ENCODE measurements around the gene CEP164. TPM values are rescaled to one million over a fixed set of nuclear protein-coding genes. Genes with fewer than 3 reads are reported as not detected.

CEP164 gene
- total RNA-seq, 4 donors from 2014 or later = 3.4 to 9.2 (median 5.8) TPM

DNA sequence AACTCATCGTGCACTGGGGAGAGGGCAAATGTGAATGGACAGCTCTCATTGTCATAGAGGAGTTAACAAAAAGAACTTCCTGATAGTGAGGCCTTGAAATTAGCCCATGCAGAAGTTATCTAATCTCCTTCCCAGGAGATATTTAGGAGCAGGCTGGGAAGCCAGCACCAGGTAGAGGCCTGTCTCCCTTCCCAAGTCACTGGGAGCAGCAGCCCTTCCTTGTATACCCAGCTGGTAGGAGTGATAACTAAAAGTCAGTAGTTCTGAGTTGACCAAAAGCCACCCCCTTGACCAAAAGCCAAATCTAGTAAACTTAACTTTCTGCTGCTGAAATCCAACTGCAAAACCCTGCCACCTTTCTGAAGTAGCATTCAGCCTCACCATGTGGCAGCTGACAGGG is 37.9 kb upstream of the CEP164 start:
- DNase-seq = no peak
- no peak overlapping the region for H3K27ac ChIP-seq
- no peaks in the 10 kb centered on the region for H3K4me1 ChIP-seq
- ATAC-seq = no peak
- no peaks in the 10 kb centered on the region for H3K9me3 ChIP-seq
- no peak for TF ChIP-seq POLR2A (IDR thresholded peaks at IDR 0.05)
- TF ChIP-seq, protein P1, sequence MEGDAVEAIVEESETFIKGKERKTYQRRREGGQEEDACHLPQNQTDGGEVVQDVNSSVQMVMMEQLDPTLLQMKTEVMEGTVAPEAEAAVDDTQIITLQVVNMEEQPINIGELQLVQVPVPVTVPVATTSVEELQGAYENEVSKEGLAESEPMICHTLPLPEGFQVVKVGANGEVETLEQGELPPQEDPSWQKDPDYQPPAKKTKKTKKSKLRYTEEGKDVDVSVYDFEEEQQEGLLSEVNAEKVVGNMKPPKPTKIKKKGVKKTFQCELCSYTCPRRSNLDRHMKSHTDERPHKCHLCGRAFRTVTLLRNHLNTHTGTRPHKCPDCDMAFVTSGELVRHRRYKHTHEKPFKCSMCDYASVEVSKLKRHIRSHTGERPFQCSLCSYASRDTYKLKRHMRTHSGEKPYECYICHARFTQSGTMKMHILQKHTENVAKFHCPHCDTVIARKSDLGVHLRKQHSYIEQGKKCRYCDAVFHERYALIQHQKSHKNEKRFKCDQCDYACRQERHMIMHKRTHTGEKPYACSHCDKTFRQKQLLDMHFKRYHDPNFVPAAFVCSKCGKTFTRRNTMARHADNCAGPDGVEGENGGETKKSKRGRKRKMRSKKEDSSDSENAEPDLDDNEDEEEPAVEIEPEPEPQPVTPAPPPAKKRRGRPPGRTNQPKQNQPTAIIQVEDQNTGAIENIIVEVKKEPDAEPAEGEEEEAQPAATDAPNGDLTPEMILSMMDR (IDR thresholded peaks at IDR 0.05 in 4 of 5, conservative IDR thresholded peaks at IDR 0.05 in 1 of 5) = no peak
- H3K36me3 ChIP-seq = peaks cover 0 to 78% of the 10 kb centered on the region in 2 donors
- H3K4me3 ChIP-seq = no peak overlapping the region
- H3K27me3 ChIP-seq = no peaks in the 10 kb centered on the region
- intact Hi-C loops (cut with DNase I; ENCODE audit: low total_unique reads) (no loop called here), in situ Hi-C loops (cut with MboI; ENCODE audit: low sequenced_read_pairs in 4 of 4) (no loop called here)

DNA sequence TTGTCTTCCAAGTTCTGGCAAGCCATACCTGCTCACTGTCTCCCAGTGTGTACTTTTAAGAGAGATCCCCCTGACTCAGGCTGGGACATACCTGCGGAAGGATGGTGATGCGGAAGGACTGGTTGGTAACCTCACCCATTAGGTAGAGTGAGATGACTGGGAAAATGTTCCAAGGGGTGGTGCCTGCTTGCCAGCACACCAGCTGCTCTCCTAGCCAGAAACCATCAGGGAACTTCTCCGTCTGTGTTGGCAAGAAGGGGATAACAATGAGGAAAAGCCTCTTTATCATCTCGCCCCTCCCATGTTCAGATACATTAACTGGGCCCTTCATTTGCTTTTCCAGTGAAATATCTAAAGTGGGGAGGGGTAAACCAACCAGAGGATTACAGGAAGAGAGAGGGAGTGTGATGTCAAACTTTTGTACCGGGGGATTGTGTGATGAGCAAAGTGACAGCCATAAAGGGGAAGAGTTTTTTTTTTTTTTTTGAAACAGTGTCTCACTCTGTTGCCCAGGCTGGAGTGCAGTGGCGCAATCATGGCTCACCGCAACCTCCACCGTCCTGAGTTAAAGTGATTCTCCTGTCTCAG is 36.8 kb upstream of the CEP164 start, which contains the start of gene BACE1-AS:
Gene BACE1-AS, plus strand, starts transcription at position 538 of the 588 bp plus-strand sequence.
- no peak for TF ChIP-seq POLR2A (IDR thresholded peaks at IDR 0.05)
- TF ChIP-seq, protein P1 (IDR thresholded peaks at IDR 0.05 in 4 of 5, conservative IDR thresholded peaks at IDR 0.05 in 1 of 5) = no peak
- DNase-seq (no peak), ATAC-seq (no peak)
- Histone ChIP-seq H3K27ac (no peak within 1 kb of the TSS), H3K4me1 (no peaks in the 10 kb centered on the region), H3K9me3 (no peaks in the 10 kb centered on the region), H3K4me3 (no peak within 1 kb of the TSS), H3K36me3 (peaks cover 0 to 67% of the 10 kb centered on the region in 2 donors), H3K27me3 (no peaks in the 10 kb centered on the region)
- intact Hi-C loops (cut with DNase I; ENCODE audit: low total_unique reads) (no loop called here), in situ Hi-C loops (cut with MboI; ENCODE audit: low sequenced_read_pairs in 4 of 4) (no loop called here)

DNA sequence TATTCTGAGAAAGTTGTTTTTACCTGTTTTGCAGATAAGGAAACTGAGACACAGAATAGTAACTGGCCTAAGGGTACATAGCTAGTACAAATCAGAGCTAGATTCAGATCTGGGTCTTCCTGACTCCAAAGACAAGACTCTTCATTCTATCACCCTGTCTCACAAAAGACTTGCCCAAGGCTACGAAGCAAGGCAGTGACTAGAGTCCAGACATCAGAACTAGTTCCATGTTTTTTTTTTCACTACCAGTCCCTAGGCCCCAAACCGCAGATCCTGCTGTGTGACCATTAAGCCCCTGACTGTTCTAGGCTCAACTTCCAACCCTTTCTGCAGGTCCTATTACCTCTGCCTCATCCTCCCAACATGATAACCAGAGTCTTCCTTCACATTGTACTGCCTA is 35.0 kb upstream of the CEP164 start:
- in situ Hi-C loops (cut with MboI; ENCODE audit: low sequenced_read_pairs in 4 of 4) (no loop called here), intact Hi-C loops (cut with DNase I; ENCODE audit: low total_unique reads) (no loop called here)
- DNase-seq (no peak), ATAC-seq (no peak)
- no peak for TF ChIP-seq POLR2A (IDR thresholded peaks at IDR 0.05)
- TF ChIP-seq, protein P1 (IDR thresholded peaks at IDR 0.05 in 4 of 5, conservative IDR thresholded peaks at IDR 0.05 in 1 of 5) = no peak
- Histone ChIP-seq H3K27ac (no peak overlapping the region), H3K4me3 (no peak overlapping the region), H3K9me3 (no peaks in the 10 kb centered on the region), H3K27me3 (no peaks in the 10 kb centered on the region), H3K36me3 (peaks cover 0 to 53% of the 10 kb centered on the region in 2 donors), H3K4me1 (no peaks in the 10 kb centered on the region)

DNA sequence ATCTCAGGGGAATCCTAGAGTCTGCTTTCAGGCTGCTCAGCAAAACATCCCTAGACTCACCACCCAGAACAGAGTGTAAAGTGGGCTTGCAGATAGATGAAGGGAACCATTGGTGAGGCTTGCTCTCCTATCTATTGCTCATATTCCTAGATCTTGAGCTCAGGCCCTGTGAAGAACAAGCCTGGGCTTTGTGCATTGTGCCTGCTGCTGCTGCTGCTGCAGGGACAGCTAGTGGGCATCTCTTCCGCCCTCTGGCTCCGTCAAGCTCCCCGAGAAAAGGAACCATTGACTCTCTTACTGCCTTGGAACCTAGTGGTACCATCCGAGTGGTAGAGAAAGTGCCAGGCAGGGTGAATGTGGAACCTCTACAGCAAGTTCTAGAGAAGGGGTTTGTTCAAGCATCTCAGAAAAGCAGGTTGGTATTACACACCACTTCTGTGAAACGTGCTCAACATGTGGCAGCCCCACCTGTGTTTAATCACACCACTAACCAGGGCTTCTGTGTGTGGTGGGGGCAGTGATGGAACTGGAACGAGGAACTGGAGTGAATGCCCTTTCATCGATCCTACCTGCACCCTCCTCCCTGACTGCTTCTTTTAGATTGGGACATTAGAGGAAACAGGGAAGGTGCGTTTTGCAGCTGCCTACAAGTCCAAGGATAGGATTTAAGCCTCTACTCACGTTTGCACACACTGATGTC is 32.1 kb upstream of the CEP164 start:
- Histone ChIP-seq H3K27me3 (no peaks in the 10 kb centered on the region), H3K9me3 (no peaks in the 10 kb centered on the region), H3K4me3 (no peak overlapping the region), H3K36me3 (peaks cover 0 to 25% of the 10 kb centered on the region in 2 donors), H3K4me1 (peaks cover 0 to 3% of the 10 kb centered on the region in 2 donors), H3K27ac (no peak overlapping the region)
- in situ Hi-C loops (cut with MboI; ENCODE audit: low sequenced_read_pairs in 4 of 4) (no loop called here), intact Hi-C loops (cut with DNase I; ENCODE audit: low total_unique reads) (no loop called here)
- ATAC-seq (no peak), DNase-seq (no peak)
- TF ChIP-seq, protein P1 (IDR thresholded peaks at IDR 0.05 in 4 of 5, conservative IDR thresholded peaks at IDR 0.05 in 1 of 5) = no peak
- TF ChIP-seq POLR2A (IDR thresholded peaks at IDR 0.05) = no peak

Measured in gastrocnemius medialis (tissue), 4 donors.